Hepatocyte (in vitro differentiated cells): ENCODE data around the gene ATP13A2. TPM values are rescaled to one million over a fixed set of nuclear protein-coding genes. Genes with fewer than 3 reads are reported as not detected.
A peak's percentile ranks its signal among the peaks of the same experiment; 100 is the strongest.

Experiments
- DNase-seq: peaks from one replicate; pipeline ENCODE4 v3.0.0-alpha.2; 2016; ENCODE audit warnings: low spot score
- H2AFZ ChIP-seq: fragments of 200-600 bp; sonication (generic); 2 replicates; pipeline ENCODE4 v1.6.0; 2016; ENCODE audit warnings: antibody characterized with exemption, mild to moderate bottlenecking
- H3K27ac ChIP-seq: fragments of 200-600 bp; sonication (generic); 2 replicates; pipeline ENCODE4 v1.5.1; 2016; ENCODE audit warnings: mild to moderate bottlenecking
- H3K27me3 ChIP-seq: fragments of 200-600 bp; sonication (generic); 2 replicates; pipeline ENCODE4 v1.6.1; 2016
- H3K36me3 ChIP-seq: fragments of 200-600 bp; sonication (generic); replicated peaks from 2 replicates; pipeline ENCODE4 v1.5.1; 2016; ENCODE audit warnings: low read depth; ENCODE audit not compliant: insufficient read depth
- H3K4me1 ChIP-seq: fragments of 200-600 bp; sonication (generic); 2 replicates; pipeline ENCODE4 v1.5.1; 2016; ENCODE audit warnings: mild to moderate bottlenecking, moderate library complexity; ENCODE audit not compliant: insufficient read depth
- H3K4me2 ChIP-seq: fragments of 200-600 bp; sonication (generic); 2 replicates; pipeline ENCODE4 v1.6.0; 2016
- H3K4me3 ChIP-seq: fragments of 200-600 bp; sonication (generic); 2 replicates; pipeline ENCODE4 v1.5.1; 2016; ENCODE audit warnings: mild to moderate bottlenecking
- H3K79me2 ChIP-seq: fragments of 200-600 bp; sonication (generic); 2 replicates; pipeline ENCODE4 v1.6.0; 2017; ENCODE audit warnings: mild to moderate bottlenecking
- H3K9me2 ChIP-seq: fragments of 200-600 bp; sonication (generic); replicated peaks from 2 replicates; pipeline ENCODE4 v1.6.0; 2017; ENCODE audit warnings: mild to moderate bottlenecking; ENCODE audit not compliant: insufficient read depth
- H3K9me3 ChIP-seq: fragments of 200-600 bp; sonication (generic); 2 replicates; pipeline ENCODE4 v1.5.1; 2016; ENCODE audit warnings: low read depth, mild to moderate bottlenecking
- H4K20me1 ChIP-seq: fragments of 200-600 bp; sonication (generic); 2 replicates; pipeline ENCODE4 v1.6.0; 2016; ENCODE audit warnings: mild to moderate bottlenecking; ENCODE audit not compliant: insufficient read depth, poor library complexity, severe bottlenecking
- CTCF ChIP-seq: fragments of 200-600 bp; sonication (generic); IDR thresholded peaks from 2 replicates; pipeline ENCODE4 v1.5.1; 2016; ENCODE audit warnings: antibody characterized with exemption, mild to moderate bottlenecking; ENCODE audit not compliant: poor library complexity
- EZH2 ChIP-seq: fragments of 200-600 bp; sonication (generic); IDR thresholded peaks from 2 replicates; pipeline ENCODE4 v1.6.1; 2016; ENCODE audit warnings: antibody characterized with exemption, mild to moderate bottlenecking, borderline replicate concordance
- EZH2phosphoT487 ChIP-seq: fragments of 200-600 bp; sonication (generic); IDR thresholded peaks from one replicate; pipeline ENCODE4 v1.6.1; 2018; ENCODE audit warnings: antibody characterized with exemption, mild to moderate bottlenecking, low read depth, moderate library complexity; ENCODE audit not compliant: unreplicated experiment, severe bottlenecking
- WGBS: methylation state at CpG from one replicate; pipeline ENCODE4 v1.1.6; 2016; ENCODE audit warnings: low lambda C conversion rate; ENCODE audit errors: missing lambda C conversion rate; 5-methylcytosine and 5-hydroxymethylcytosine counted together
- polyA plus RNA-seq: library from polyadenylated mRNA; unstranded; fragments of >200 nt; fragmentation: Nextera tagmentation; extraction: Ambion mirVana; gene quantifications from 2 replicates; pipeline ENCODE4 v1.2.1, GENCODE V29; 2016
- total RNA-seq: library from RNA; depleted of rRNA; stranded (reverse); fragments of >200 nt; gene quantifications from 2 replicates; pipeline ENCODE4 v1.2.3, GENCODE V29; 2014

ATP13A2 gene
- total and polyA plus RNA-seq, 2 experiments from 2014 or later, result 30.0 to 52.3 TPM

GRCh38 chr1:16968372-16968771 is 43.4 kb downstream of the ATP13A2 start:
- Histone ChIP-seq H3K36me3 (no peaks in the 10 kb centered on the region), H3K9me3 (no peaks in the 10 kb centered on the region), H2AFZ (no peak overlapping the region), H3K9me2 (no peaks in the 10 kb centered on the region), H3K27ac (no peak overlapping the region), H3K4me1 (peaks cover 15% of the 10 kb centered on the region), H3K27me3 (no peaks in the 10 kb centered on the region), H3K4me3 (no peak overlapping the region), H3K79me2 (no peaks in the 10 kb centered on the region), H4K20me1 (no peaks in the 10 kb centered on the region), H3K4me2 (no peak overlapping the region)
- DNase-seq, result no peak
- 95% methylated on average over 3 of the region's 3 CpGs for WGBS
- TF ChIP-seq EZH2, result no peak
- no peak for TF ChIP-seq EZH2phosphoT487
- TF ChIP-seq CTCF, result no peak

GRCh38 chr1:16967962-16968361 is 43.8 kb downstream of the ATP13A2 start:
- Histone ChIP-seq H4K20me1 (no peaks in the 10 kb centered on the region), H3K36me3 (no peaks in the 10 kb centered on the region), H3K4me2 (peak overlapping the region; percentile 60), H3K9me3 (no peaks in the 10 kb centered on the region), H3K27me3 (no peaks in the 10 kb centered on the region), H3K79me2 (no peaks in the 10 kb centered on the region), H3K27ac (peak overlapping the region; percentile 86), H2AFZ (no peak overlapping the region), H3K4me3 (no peak overlapping the region), H3K9me2 (no peaks in the 10 kb centered on the region), H3K4me1 (peaks cover 15% of the 10 kb centered on the region)
- TF ChIP-seq EZH2phosphoT487, result no peak
- no peak for TF ChIP-seq CTCF
- TF ChIP-seq EZH2, result no peak
- no peak for DNase-seq
- 97% methylated on average over 21 of the region's 21 CpGs for WGBS

- H2AFZ ChIP-seq, result no peak overlapping the region
- no peaks in the 10 kb centered on the region for H3K9me3 ChIP-seq
- H3K27me3 ChIP-seq, result no peaks in the 10 kb centered on the region
- peak; percentile 82 for DNase-seq
- WGBS, result 36% methylated on average over 7 of the region's 7 CpGs
- H4K20me1 ChIP-seq, result no peaks in the 10 kb centered on the region
- H3K27ac ChIP-seq, result peak overlapping the region; percentile 86
- no peak for TF ChIP-seq EZH2
- H3K4me3 ChIP-seq, result no peak overlapping the region
- H3K36me3 ChIP-seq, result no peaks in the 10 kb centered on the region
- no peaks in the 10 kb centered on the region for H3K9me2 ChIP-seq
- H3K79me2 ChIP-seq, result no peaks in the 10 kb centered on the region
- peaks cover 15% of the 10 kb centered on the region for H3K4me1 ChIP-seq
- H3K4me2 ChIP-seq, result peak overlapping the region; percentile 60
Measured at GRCh38 chr1:16967095-16967575, 44.6 kb downstream of the ATP13A2 start.

GRCh38 chr1:16966282-16966681 is 45.4 kb downstream of the ATP13A2 start:
- WGBS, result 96% methylated on average over 22 of the region's 22 CpGs

More at GRCh38 chr1:16966282-16966681, 45.4 kb downstream of the ATP13A2 start:
- Histone ChIP-seq H2AFZ (no peak overlapping the region), H3K27ac (peak overlapping the region; percentile 86), H3K79me2 (no peaks in the 10 kb centered on the region), H3K4me2 (no peak overlapping the region), H4K20me1 (no peaks in the 10 kb centered on the region), H3K27me3 (no peaks in the 10 kb centered on the region), H3K4me3 (no peak overlapping the region), H3K4me1 (peaks cover 17% of the 10 kb centered on the region), H3K9me3 (no peaks in the 10 kb centered on the region), H3K9me2 (no peaks in the 10 kb centered on the region), H3K36me3 (no peaks in the 10 kb centered on the region)
- no peak for TF ChIP-seq CTCF
- TF ChIP-seq EZH2phosphoT487, result no peak
- TF ChIP-seq EZH2, result no peak
- DNase-seq, result no peak
